ENCODE data around the gene SDHAF1.

DNA sequence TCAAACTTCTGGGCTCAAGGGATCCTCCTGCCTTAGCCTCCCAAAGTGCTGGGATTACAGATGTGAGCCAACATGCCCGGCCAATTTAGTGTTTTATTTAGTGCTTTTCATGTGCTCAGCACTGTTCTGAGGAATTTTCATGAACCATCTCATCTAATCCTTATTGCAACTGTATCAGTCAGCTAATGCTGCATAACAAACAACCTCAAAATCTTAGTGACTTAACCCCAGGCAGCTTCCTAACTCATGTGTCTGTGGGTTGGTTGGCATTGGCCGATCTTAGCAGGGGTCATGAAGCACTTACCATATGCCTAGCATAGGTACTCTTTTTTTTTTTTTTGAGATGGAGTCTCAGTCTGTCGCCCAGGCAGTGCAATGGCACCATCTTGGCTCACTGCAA lies 6.2 kb upstream of the SDHAF1 start:
- TF ChIP-seq POLR2AphosphoS5 (IDR thresholded peaks at IDR 0.05) (no peak), EP300 (conservative IDR thresholded peaks at IDR 0.05; ENCODE audit: poor library complexity, severe bottlenecking) (no peak)
- TF ChIP-seq, protein P1, sequence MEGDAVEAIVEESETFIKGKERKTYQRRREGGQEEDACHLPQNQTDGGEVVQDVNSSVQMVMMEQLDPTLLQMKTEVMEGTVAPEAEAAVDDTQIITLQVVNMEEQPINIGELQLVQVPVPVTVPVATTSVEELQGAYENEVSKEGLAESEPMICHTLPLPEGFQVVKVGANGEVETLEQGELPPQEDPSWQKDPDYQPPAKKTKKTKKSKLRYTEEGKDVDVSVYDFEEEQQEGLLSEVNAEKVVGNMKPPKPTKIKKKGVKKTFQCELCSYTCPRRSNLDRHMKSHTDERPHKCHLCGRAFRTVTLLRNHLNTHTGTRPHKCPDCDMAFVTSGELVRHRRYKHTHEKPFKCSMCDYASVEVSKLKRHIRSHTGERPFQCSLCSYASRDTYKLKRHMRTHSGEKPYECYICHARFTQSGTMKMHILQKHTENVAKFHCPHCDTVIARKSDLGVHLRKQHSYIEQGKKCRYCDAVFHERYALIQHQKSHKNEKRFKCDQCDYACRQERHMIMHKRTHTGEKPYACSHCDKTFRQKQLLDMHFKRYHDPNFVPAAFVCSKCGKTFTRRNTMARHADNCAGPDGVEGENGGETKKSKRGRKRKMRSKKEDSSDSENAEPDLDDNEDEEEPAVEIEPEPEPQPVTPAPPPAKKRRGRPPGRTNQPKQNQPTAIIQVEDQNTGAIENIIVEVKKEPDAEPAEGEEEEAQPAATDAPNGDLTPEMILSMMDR (IDR thresholded peaks at IDR 0.05; ENCODE audit: poor library complexity, severe bottlenecking): no peak
